Measurements from ENCODE around the gene FUBP1.

- no peak for TF ChIP-seq YY1 (IDR thresholded peaks at IDR 0.05; ENCODE audit: insufficient read depth, insufficient read length)
- no peak for TF ChIP-seq ZNF274 (IDR thresholded peaks at IDR 0.05; ENCODE audit: low read depth, low read length)
These were observed 7.9 kb upstream of the FUBP1 start for GRCh38 chr1:77986810-77987209.

All from NT2/D1 (cell line).